Gastroesophageal sphincter (tissue), 3 donors: ENCODE data around the gene JPT2.

ENCODE experiments used
- CTCF ChIP-seq, 4 experiments: fragments of 200-600 bp in 2 of 4; fragments of 450-650 bp in 2 of 4; sonication (generic) in 1 of 4; IDR thresholded peaks; one replicate each; pipeline ENCODE4 v1.5.1; 2017 to 2019; ENCODE audit warnings: antibody characterized with exemption in 4 of 4, mild to moderate bottlenecking in 2 of 4, moderate library complexity in 2 of 4
- POLR2A ChIP-seq, 2 donors: fragments of 450-650 bp; IDR thresholded peaks; one replicate each; pipeline ENCODE4 v1.6.1; 2017; ENCODE audit warnings: antibody characterized with exemption in 2 of 2, mild to moderate bottlenecking in 2 of 2, moderate library complexity in 1 of 2

DNA sequence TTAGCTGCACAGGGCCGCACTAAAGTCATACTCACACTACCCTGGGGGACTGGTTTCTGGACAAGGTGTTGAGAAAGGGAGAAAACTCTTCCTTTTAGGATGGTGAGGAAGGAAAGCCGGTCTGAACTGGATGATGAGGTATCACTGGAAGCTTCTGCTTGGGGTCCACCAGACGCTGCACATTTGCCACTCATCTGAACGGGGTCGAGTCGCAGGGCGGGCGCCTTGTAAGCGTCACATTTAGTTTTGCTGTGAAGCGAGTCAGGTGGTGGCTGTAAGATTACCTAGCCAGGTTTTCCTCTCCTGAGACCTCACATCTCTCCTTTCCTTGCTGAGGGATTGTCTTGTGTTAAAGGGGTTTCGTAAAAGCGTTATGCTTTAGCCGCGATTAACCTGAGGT, 2.3 kb downstream of the JPT2 start:
- TF ChIP-seq CTCF (IDR thresholded peaks at IDR 0.05) (no peak), POLR2A (IDR thresholded peaks at IDR 0.05) (no peak)
